Measurements from ENCODE around the gene CASP3. TPM values are rescaled to one million over a fixed set of nuclear protein-coding genes. Genes with fewer than 3 reads are reported as not detected.
"Not testable (repeated sequence)": the region's sequence is repeated elsewhere in the genome, so short reads cannot be mapped to it uniquely, and the experiment has no call there.

CASP3 gene
- polyA plus RNA-seq, 1 donor: 38.2 TPM

DNA sequence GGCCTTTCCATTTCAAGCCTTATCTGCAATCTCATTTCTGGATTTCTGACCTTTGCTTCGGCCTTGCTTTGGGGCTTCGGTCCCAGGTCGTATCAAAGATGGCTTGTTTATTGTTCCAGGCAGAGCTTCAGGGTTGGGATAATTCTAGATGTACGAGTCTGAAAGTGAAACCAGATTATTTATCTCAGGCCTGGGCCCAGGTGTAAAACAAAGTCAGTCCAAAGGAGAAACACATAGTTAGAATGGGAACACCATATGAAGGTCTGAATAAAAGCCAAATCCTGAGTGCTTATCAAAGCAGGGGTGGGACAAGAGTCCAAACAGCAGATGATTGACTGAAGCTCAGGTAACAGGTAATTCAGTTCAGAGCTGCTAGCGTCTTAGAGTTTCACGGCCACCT is 17.4 kb upstream of the CASP3 start:
- DNase-seq: no peak

DNA sequence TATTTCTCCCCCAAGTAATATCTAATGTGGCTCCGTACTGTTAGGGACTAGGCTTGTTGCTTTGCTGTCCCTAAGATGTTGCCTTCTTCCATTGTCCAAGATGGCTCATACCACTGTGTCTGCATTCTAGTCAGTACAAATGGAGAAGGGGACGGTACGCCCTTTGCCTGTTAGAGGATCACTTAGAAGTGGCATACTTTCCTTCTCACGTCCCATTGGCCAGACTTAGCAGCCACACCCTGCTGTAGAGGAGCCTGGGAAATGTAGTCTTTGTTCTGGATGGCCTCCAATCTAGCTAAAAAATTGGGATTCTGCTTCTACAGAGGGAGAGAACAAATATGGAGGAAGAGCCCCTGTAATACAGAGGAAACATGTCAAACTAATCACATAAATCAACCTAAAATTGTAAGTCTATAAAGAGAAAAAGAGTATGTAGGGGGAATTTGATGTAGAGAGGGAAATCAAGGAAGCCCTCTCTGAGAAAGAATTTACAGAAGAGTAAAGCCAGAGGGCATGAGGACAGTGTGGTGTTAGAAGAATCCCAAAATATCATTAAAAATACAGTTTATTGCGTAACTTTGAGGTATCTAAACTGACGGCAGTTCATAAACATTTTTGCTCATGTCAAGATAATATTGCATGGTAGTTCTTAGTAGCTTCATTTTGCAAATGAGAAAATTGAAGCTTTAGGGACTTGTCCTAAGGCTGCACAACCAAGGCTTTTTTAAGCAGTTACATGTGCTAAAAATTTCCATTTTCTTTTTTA is 15.4 kb upstream of the CASP3 start:
- no peak for DNase-seq

DNA sequence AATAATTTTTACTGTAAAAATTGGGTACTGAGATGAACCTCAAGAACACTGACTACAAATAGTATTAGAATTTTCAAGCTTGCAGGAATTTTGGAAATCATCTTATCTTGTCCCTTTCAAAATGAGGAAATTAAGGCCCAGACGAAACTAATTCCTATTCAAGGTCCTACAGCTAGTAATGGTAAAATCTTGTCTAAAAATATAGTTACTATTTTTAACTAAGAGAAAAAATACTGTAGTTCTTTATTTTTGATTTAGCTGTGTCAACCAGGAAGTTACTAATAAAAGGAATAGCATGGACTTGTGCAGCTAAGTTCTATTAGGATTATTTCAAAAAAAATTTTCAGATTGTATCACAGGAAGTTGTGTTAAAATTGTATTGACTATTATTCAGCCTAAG is 13.0 kb upstream of the CASP3 start:
- DNase-seq: no peak

DNA sequence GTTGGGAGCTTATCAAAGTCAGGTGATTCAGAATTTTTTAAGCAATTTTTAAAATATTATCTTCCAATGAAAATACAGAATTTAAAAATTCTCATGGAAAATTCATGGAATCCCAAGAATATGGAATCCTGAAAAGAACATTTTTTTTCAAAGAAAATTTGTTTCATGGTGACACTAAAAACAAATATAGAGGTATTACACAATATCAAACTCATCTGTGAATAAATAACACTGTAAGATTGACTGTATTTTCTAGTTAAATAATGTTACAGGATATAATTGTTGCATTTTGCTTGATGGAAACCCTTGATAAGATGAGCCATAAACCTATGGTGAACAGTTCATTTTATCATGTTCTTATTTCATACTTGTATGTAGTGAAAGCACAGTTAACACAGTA is 11.7 kb upstream of the CASP3 start:
- DNase-seq: no peak

DNA sequence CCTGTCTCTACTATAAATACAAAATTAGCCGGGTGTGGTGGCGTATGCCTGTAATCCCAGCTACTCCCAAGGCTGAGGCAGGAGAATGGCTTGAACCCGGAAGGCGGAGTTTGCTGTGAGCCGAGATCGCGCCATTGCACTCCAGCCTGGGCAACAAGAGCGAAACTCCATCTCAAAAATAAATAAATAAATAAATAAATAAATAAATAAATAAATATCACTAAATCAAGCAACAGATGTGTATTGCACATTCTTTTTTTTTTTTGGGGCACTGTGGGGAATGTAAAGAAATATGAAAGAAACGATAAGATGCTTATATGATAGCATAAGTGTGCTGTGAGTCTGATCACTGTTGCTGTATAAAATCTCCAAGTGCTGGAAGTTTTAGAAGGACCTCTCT is 8.6 kb upstream of the CASP3 start:
- not testable (repeated sequence) for DNase-seq

DNA sequence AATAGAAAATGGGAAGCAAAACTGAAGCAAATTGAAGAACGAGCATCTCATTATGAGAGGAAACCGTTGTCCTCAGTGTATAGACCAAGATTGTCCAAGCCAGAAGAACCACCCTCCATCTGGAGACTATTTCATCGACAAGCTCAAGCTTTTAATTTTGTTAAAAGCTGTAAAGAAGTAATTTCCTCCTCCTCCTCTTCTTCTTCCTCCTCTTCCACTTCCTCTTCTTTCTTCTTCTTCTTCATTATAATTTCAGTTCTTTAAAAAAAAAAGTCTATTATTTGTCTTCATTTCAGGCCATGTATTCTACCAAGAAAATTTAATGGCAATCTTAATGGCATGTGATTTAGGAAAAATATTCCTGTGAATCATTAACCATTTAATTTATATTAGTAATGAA is 7.9 kb upstream of the CASP3 start:
- DNase-seq: no peak

DNA sequence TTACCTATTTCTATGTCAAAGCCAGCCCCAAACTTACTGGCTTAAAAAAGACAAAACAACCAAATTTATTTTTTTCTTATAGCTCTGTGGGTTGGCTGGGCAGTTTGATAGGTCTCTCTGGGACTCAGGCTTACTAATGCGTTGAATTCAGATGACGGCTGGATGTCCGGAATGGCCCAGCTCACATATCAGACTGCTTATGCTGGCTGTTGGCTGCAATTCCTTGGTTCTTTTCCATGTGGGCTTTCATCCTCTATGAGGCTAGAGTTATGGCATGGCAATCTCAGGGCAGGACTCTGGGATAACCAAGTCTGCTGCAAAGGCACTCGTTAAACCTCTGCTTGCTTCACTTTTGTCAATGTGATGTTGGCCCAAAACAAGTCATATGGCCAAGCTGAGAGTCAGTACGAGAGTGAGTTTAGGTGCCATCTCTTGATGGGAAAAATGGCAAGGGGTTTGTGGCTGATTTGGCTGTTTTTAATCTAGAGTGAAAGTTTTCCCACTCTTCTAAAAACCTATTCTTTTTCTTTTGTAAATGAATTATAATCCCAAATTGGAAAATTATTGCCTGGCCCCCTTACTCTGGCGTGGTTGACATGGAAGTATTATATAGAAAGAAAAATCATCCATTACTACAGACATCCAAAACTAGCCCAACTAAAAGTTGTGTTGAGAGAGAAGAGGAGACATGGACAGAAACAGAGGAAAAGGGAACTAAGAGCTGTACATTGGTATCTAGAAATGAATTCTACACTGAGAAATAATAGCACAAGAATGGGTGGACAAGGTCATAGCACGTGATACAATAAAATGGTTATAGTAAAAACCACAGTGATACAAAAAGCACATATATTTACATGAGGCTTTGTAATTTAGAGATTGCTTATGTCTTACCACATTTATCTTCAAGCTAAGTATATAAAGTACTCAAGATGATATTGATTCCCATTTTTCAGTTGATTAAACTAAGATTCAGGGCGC is 6.9 kb upstream of the CASP3 start:
- no peak for DNase-seq

DNA sequence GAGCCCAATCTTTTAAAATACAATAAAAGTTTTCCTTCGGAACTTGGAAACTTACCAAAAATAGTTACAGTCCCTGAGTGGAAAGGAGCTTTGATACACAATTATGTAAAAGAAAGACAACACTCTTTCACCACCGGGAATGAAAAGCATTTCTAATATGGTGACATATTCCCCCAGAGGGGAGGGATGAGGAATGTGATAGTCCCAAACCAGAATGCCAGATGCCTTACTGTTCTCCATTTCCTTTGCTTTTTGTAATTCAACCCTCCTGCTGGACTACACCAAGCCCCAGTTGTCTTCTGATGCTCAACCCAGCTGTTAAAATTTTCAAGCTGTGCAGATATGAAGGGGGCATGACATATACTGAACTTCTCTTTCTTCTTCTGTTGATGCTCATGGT is 4.4 kb upstream of the CASP3 start:
- no peak for DNase-seq

DNA sequence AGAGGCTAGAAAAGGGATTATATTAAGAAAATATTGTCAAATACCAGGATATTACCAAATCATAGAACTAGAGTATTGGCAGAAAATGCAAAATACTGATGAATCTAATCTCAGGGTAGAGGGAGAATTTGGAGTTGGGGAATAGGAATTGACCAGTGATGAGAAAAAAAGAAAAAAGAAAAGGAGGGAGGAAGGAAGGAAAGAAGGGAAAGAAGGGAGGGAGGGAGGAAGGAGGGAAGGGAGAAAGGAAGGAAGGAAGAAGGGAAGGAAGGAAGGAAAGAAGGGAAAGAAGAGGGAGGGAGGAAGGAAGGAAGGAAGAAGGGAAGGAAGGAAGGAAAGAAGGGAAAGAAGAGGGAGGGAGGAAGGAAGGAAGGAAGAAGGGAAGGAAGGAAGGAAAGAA is 3.4 kb upstream of the CASP3 start:
- not testable (repeated sequence) for DNase-seq

DNA sequence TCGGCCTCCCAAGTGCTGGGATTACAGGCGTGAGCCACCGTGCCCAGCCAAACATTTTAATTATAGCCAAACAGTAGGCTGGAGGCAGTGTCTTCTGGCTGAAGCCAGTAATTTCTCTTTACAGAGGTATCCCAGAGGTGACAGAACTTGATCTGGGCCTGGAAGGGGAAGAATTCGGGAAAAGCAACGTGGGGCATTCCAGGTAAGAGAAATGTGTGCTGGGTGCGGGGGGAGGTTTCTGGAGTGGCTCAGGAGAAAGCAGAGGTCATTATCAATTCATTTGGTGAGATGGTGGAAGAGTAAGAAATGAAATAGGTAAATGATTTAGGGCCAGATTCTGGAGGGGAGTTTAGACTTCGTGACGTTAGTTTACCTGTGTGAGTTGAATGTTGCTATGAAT is 2.7 kb upstream of the CASP3 start:
- no peak for DNase-seq

DNA sequence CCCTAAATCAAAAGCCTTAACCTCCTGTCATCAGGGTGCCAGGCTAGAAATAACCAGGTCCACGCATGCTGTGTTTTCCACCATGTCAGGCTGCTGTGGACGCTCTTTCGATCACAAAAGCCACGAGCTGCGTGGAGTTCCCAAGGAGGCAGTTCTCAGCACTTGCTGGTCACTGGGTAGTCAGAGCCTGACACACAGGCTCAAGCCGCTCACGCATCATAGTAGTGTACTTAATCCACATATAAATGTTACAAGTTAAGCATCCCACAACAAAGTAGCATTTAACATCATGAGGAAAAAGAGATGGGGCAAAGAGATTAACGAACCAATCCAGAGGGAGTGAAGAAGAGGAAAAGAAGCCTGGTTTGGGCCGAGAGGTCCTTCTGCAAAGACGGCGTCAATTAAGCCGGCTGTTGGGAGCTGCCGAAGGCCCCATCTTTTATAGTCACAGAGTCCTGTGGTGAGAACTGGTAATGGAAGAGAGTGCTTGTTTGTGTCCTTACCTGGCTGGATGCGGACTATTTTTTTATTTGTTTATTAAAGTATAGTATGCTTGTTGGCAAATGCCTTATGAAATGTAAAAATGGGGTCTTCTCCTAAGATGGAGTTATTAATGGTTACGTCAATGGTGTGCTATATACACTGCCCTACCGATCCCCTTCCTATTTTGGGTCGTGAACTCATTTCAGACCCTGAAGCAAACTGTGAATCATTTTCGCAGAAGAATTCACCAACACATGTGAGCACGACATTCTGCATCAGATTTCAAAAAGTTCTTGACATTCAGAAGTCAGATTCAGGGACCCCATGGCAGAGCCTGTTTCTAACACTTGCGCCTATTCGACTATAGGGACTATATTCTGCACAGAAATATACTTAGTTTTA is 966 bp upstream of the CASP3 start:
- DNase-seq: peak; percentile 40

DNA sequence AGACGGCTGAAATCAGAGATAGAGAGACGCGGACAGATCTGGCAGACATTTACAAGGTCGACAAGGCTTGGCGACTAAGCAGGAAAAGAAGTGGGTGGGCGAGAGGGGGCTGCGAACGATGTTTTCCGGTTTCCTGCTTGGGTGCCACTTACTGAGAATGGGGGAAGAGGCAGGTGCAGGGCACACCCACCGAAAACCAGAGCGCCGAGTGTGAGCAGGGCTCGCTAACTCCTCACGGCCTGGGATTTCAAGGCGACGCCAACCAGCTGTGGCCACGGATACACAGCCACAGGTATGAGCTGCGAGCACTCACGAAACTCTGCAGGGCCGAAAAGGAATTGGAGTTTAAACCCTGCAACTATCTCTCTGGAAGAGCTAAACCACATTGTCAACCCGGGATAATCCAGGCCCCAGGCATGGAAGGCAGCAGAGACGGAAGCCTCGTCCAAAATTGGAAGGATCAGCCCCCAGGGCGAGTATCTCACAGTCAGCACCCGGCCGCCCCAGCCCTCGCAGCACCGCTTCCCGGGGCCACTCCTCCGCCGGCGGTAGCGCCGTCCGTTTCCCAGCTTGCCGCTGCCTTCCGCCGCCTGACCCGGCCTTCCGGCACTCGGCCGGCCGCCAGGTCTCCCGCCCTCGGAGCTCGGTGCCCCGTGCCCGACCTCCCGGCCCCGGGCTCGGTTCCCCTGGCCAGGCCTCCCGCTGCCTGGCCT is 778 bp downstream of the CASP3 start:
- DNase-seq: peak; percentile 34

DNA sequence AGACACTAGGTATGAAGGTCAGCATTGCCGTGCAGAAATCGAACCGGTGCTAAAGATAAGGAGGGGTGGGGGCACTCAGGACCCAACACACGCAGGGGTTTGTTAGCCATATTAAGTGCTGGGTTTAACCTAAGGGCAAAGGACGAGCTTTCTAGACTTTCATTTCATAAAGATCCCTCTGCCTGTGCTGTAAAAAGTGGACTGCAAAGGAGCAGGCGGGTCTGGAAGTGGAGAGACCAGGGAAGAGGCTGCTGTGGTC is 1.3 kb downstream of the CASP3 start:
- DNase-seq: no peak

DNA sequence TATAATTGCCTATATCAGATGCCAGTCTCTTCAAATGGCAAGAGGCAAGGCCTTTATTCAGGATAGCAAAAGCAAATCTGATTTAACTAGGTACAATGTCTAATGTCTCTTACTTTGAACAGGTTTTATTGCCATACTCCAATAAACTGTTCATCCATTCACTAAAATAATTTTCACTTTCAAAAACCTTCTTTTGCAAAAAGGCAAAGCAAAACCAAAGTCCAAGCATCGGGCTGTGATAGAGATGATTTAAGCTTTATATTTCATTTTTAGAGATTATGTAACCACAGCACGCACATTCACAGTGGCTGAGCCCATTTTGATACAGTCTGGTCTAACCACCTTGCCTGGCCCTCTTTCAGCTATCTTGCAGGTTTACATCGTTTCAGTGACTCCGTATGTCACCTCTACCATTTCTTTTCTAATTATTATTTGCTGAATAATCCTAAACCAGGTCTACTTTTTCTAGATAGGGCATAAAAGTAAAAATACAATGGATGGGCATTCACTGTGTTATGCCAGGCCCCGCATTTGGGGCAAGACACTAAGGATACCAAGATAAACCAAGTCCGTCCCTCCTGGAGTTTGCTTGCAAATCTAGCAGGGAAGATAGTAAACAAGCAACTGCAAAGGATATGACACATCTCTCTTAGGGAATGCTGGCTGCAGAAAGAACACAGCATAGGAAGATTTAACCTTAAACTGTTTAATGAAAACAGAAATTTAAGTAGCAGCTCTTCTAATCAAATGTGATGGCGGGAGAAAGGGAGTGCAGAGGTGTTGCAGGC is 1.8 kb downstream of the CASP3 start:
- no peak for DNase-seq

DNA sequence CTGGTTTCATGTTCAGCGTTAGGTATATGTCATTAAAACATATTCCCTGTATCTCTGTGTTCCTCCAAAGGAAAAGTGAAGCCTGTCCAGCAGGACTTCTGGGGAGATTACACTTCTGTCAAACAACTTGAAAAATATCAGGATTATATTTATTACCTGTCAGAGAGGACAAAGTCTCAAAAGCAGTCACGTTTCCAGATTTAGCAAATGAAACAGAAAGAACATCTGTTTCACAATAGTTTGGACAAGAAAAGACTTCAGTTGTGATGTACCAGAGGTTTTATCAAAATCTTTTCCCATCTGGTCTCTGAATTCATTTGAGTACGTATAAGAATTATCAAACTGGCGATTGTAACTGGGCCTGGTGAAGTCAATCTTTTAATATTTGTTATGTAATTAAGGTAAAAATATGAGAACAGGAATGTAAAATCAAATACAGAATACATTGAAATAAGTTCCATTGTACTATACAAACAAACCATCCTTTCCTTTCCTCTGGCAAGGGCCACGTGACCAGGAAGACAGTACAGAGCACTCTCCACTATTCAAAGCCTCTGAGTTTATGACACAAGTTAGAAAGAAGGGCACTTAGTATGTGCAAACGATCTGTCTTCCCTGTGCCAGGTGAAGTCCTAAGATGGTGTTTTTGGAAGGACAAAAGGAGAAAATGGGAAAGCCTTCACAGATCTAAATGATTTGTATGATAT is 3.2 kb downstream of the CASP3 start:
- DNase-seq: no peak

DNA sequence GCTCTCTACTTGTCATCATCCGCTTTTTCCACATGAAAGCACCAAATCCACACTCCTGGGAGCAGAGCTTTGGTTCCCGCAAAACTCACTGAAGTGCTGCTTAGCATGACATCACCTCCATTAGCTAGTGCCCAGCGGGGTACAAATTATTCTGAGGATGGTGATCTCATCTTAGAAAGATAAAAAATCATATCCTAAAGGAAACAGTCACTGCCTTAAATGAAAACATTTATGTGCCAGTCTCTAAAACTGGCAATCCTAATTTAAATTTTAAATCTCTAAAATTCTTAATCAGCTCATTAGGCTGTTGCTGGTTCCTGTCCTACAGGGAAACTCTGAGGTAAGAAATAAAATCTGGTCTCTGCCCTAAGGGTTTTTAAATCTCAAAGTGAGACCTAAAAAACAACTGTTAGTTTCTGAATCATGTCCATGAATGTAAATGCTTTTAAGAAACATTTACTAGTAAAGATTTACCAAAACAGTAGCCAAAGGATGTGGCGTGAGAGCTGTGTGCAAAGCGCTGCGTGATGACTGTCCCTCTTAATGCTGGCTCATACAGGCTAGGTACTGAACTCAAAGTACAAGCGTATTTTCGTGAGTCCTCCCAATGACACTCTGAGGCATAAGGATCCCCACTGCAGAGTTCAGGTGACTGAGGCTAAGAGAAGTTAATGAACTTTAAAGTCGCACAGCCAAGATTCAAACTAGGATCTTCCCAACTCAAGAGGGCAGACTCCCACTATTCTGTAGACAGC is 4.5 kb downstream of the CASP3 start:
- DNase-seq: no peak

DNA sequence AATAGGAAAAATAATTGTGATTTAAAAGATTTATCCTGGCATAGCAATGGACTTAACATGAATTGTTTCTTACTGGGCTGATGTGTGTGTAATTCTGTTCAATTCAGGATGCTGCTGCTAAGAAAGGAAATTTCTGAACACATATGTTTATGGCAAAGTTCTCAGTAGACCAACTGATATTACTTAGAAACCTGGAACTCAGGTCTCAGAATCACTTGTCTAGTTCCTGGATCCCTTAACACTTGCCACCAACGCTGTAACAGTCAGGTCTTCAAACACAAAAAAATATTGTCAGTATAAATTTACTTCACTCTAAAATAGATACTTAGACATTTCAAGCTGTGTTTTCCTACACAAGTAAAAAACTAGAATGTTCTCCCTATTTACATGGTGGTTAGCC is 5.5 kb downstream of the CASP3 start:
- no peak for DNase-seq

DNA sequence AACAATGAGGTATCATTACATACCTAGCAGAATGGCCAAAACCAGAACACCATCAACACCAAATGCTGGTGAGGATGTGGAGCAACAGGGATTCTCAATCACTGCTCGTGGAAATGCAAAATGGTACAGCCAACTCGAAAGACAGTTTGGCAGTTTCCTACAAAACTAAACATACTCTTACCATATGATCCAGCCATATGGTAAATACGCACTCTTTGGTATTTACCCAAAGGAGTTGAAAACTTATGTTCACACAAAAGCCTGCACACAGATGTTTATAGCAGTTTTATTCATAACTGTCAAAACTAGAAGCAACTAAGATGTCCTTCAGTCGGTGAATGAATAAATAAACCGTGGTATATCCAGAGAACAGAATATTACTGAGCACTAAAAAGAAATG is 7.8 kb downstream of the CASP3 start:
- no peak for DNase-seq

DNA sequence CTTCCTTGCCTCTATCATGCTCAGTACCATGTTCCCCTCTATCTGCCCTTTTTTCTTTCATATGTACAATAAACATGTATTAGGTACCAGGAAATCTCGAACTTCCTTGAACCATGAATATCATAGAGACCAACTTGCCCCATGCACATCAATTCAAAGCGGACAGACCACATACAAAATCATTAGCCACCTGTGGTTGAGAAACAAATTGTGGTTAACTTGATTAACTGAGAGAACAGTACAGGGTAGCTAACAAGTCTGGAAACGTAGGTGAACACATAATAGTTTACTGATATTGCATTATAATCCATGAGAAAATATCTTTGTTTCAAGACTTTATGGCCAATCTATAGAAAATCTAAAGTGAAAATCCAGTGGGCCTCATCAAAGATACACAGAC is 8.2 kb downstream of the CASP3 start:
- no peak for DNase-seq

DNA sequence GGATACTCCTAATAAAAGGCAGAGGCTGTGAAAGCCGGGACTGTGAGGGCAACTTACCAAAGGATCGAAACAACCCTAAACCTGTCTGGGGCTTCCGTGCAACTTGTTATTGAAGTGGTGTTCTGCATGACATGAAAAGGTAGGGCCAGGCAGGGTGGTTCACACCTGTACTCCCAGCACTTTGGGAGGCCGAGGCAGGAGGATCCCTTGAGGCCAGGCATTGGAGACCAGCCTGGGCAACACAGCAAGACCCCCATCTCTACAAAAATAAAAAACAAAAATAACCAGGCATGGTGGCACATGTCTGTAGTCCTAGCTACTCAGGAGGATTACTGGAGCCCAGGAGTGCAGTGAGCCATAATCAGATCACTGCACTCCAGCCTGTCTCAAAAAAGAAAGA is 12.3 kb downstream of the CASP3 start:
- DNase-seq: no peak
